HG03558 (cell line): Measurements from ENCODE around the gene CRYBB3.
"Not testable (repeated sequence)": the region's sequence is repeated elsewhere in the genome, so short reads cannot be mapped to it uniquely, and the experiment has no call there.

Experiments used
- ATAC-seq: cut with Tn5 transposase; IDR thresholded peaks from one replicate; pipeline ENCODE4 v1.9.1; 2021; ENCODE audit warnings: moderate number of reproducible peaks; ENCODE audit not compliant: unreplicated experiment; ENCODE audit errors: extremely low read depth

The CRYBB3 gene

DNA sequence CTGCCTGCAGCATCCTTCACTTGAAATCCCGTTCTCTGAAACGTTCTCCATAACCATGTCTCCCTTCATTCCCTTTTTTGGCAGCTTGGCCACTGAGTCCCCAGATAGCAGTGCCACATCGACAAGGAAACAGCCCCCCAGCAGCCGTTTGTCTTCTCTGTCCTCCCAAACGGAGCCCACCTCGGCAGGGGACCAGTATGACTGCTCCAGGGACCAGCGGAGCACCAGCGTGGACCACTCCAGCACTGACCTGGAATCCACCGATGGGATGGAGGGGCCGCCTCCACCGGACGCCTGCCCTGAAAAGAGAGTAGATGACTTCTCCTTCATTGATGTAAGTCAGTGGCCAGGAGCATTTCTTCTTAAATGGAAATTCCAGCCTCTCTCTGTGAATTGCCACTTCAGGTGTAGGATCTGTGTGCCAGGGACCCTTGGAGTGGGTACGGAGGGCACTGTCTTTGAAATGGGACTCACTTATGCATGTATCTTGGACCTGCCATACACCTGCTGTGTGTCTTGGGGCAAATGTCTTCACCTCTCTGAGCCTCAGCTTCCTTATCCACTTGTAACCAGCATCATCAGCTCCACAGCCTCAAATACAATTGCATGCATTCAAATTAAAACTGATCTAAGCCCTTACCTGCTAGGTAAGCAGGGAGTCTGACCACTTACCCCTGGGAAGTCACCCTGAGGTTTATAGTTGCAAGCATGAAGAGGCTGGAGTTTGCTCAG is 25.3 kb upstream of the CRYBB3 start:
- ATAC-seq, result no peak

GRCh38 chr22:25174888-25175411 is 24.7 kb upstream of the CRYBB3 start:
- no peak for ATAC-seq

- no peak for ATAC-seq
These were observed 23.5 kb upstream of the CRYBB3 start for GRCh38 chr22:25176175-25176574.

DNA sequence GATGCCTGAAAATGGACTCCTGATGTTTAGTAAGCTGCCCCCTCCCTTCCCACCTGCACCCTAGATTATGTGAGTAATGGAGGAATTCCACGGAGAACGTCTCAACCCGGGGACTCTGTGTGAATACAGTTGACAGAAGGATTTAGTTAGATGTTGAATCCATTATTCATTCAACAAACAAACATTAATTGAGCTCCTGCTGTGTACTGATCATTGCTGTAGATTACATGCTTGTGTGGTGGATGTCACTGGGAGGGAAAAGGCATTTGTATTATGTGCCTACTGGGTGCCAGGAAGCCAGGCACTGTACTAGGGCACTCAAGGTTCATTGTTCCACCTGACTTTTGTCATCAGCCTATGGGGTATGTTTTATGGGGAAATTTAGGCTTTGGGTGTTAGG is 22.9 kb upstream of the CRYBB3 start:
- no peak for ATAC-seq

GRCh38 chr22:25177226-25177625 is 22.4 kb upstream of the CRYBB3 start:
- no peak for ATAC-seq

- no peak for ATAC-seq
These were observed 21.8 kb upstream of the CRYBB3 start for GRCh38 chr22:25177895-25178294.

- not testable (repeated sequence) for ATAC-seq
These were observed 21.3 kb upstream of the CRYBB3 start for GRCh38 chr22:25178348-25178747.

GRCh38 chr22:25178869-25179631 is 20.6 kb upstream of the CRYBB3 start:
- ATAC-seq, result not testable (repeated sequence)

- ATAC-seq, result no peak
These were observed 17.2 kb upstream of the CRYBB3 start for GRCh38 chr22:25182131-25183110.

GRCh38 chr22:25183949-25184619 is 15.6 kb upstream of the CRYBB3 start:
- ATAC-seq, result no peak

- no peak for ATAC-seq
These were observed 13.5 kb upstream of the CRYBB3 start for GRCh38 chr22:25186140-25186539.

GRCh38 chr22:25187469-25187868 is 12.2 kb upstream of the CRYBB3 start:
- no peak for ATAC-seq

DNA sequence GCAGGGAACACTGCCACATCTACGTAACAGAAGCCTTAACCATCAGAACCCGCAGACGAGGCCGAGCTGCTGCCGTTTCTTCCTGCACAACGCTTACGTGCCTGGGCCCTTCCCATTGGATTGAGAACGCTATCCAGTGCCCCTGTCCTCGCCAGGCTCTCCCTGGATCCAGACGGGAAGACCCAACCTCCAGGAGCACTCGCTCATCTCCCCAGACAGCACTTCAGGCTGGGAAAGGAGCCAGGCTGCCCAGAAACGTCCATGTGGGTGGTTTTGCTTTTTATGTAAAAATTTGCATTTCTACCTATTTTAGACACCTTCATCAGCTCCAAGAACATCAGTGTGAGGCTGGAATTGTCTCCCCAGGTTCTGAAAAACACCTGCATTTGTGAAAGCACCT is 7.3 kb upstream of the CRYBB3 start:
- ATAC-seq, result no peak

DNA sequence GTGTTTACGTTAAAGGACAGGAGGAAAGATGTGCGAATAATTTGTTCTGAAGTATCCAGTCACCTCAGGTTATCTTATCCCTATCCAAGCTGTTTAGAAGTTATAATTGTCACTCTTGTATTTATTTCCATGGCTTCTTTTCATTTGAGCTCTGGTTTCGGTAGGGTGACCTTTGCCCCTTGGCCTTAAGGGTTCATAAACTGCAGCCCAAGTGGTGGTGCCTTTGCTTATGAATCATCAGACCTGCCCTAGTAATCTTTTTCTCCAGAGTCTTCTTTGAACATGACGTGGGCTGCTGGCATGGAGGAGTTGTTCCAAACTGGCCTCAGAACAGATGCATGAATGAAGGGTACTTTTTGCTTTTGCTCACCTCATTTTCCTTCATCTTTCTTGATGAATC is 6.5 kb upstream of the CRYBB3 start:
- ATAC-seq, result no peak

GRCh38 chr22:25193548-25193947 is 6.1 kb upstream of the CRYBB3 start:
- no peak for ATAC-seq

- ATAC-seq, result no peak
These were observed 3.3 kb upstream of the CRYBB3 start for GRCh38 chr22:25196326-25196725.

- no peak for ATAC-seq
These were observed 2.3 kb upstream of the CRYBB3 start for GRCh38 chr22:25197340-25197739.

DNA sequence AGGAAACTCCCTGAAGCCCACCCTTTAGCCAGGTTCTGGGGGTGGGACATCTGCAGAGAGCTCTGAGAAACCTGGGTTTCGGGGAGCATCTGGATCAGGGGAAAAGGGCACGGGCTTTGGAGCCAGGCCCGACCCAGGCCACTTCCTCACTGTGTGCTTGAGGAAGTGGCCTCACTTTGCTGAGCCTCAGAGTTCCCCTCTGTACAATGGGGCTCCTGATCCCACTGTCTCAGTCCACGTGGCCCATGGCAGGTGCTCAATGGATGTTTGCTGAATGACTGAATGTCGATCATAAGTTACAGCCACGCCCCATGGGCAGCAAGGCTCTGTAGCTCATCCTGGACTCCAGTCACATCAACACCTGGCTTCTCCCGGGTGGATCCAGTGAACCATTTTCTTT is 1.3 kb downstream of the CRYBB3 start:
- no peak for ATAC-seq

GRCh38 chr22:25201557-25202273 is 2.1 kb downstream of the CRYBB3 start:
- no peak for ATAC-seq
